Measurements from ENCODE around the gene VAMP4. TPM values are rescaled to one million over a fixed set of nuclear protein-coding genes. Genes with fewer than 3 reads are reported as not detected.

The VAMP4 gene
- polyA plus RNA-seq, 1 of the 3 experiments (the other 2 are of a cell fraction) = 2.5 TPM

DNA sequence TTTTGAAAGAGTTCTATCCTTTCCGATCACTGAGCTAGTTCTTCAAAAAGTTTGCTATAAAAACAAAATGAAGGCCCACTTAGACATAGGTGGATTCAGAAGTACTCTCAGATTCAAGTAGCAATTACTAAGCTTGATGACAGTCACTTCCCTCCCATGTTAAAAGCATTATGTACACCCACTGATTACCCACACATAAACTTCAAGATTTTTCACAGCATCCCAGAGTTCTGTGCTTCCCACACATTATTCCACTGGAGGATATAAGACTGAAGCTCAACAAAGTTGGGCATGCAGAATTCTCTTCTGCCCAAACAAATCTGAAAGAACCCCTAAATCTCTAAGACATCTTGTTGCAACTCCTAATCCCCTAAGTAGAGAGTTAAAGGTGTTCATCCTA lies 29.5 kb downstream of the VAMP4 start:
- H2AFZ ChIP-seq (ENCODE audit: low read depth) = no peak overlapping the region
- no peaks in the 10 kb centered on the region for H3K27me3 ChIP-seq (ENCODE audit: insufficient read depth)
- WGBS (ENCODE audit: low lambda C conversion rate) = 92% methylated on average over 1 of the region's 1 CpG
- no peak overlapping the region for H3K9ac ChIP-seq
- H3K4me1 ChIP-seq (ENCODE audit: control insufficient read depth in 1 of 2, insufficient read depth in 2 of 2, low read depth in 1 of 2, low read length in 1 of 2) = no peaks in the 10 kb centered on the region
- no peaks in the 10 kb centered on the region for H3K9me2 ChIP-seq
- H3K9me3 ChIP-seq = no peaks in the 10 kb centered on the region
- DNase-seq = no peak
- TF ChIP-seq FOXM1 (IDR thresholded peaks at IDR 0.05; ENCODE audit: low read depth) (no peak), TEAD4 (IDR thresholded peaks at IDR 0.05; ENCODE audit: borderline replicate concordance, insufficient read depth) (no peak), RXRA (IDR thresholded peaks at IDR 0.05; ENCODE audit: borderline replicate concordance, low read depth) (no peak), MEF2A (IDR thresholded peaks at IDR 0.05; ENCODE audit: borderline replicate concordance, low read depth) (no peak), SIN3A (IDR thresholded peaks at IDR 0.05; ENCODE audit: borderline replicate concordance, low read depth, low read length) (no peak), ELF1 (IDR thresholded peaks at IDR 0.05) (no peak), RCOR1 (IDR thresholded peaks at IDR 0.05; ENCODE audit: low read length) (no peak)
- TF ChIP-seq, protein P1, sequence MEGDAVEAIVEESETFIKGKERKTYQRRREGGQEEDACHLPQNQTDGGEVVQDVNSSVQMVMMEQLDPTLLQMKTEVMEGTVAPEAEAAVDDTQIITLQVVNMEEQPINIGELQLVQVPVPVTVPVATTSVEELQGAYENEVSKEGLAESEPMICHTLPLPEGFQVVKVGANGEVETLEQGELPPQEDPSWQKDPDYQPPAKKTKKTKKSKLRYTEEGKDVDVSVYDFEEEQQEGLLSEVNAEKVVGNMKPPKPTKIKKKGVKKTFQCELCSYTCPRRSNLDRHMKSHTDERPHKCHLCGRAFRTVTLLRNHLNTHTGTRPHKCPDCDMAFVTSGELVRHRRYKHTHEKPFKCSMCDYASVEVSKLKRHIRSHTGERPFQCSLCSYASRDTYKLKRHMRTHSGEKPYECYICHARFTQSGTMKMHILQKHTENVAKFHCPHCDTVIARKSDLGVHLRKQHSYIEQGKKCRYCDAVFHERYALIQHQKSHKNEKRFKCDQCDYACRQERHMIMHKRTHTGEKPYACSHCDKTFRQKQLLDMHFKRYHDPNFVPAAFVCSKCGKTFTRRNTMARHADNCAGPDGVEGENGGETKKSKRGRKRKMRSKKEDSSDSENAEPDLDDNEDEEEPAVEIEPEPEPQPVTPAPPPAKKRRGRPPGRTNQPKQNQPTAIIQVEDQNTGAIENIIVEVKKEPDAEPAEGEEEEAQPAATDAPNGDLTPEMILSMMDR (IDR thresholded peaks at IDR 0.05) = no peak
- TF ChIP-seq, protein P2, sequence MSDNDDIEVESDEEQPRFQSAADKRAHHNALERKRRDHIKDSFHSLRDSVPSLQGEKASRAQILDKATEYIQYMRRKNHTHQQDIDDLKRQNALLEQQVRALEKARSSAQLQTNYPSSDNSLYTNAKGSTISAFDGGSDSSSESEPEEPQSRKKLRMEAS (IDR thresholded peaks at IDR 0.05; ENCODE audit: low read depth) = no peak
- TF ChIP-seq, protein P3, sequence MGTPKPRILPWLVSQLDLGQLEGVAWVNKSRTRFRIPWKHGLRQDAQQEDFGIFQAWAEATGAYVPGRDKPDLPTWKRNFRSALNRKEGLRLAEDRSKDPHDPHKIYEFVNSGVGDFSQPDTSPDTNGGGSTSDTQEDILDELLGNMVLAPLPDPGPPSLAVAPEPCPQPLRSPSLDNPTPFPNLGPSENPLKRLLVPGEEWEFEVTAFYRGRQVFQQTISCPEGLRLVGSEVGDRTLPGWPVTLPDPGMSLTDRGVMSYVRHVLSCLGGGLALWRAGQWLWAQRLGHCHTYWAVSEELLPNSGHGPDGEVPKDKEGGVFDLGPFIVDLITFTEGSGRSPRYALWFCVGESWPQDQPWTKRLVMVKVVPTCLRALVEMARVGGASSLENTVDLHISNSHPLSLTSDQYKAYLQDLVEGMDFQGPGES (IDR thresholded peaks at IDR 0.05; ENCODE audit: low read depth, low read length) = no peak
- peaks cover 13 to 14% of the 10 kb centered on the region in 2 experiments for H3K36me3 ChIP-seq (replicated peaks in 1 of 2; ENCODE audit: control insufficient read depth in 1 of 2, insufficient read depth in 2 of 2, low read length in 1 of 2)
- H3K27ac ChIP-seq (ENCODE audit: low read depth in 2 of 2, low read length in 1 of 2) = no peak overlapping the region
- no peaks in the 10 kb centered on the region for H4K20me1 ChIP-seq (ENCODE audit: insufficient read depth)
- H3K79me2 ChIP-seq (ENCODE audit: insufficient read depth) = no peaks in the 10 kb centered on the region
- ChIA-PET POLR2A (no interaction called here), CTCF (interaction anchor here (1.0 to 2.2 kb wide), 2 partner anchors 67 to 273 kb away, joined by 3 to 14 read pairs; no protein-coding TSS in a partner anchor)
- no peaks in the 10 kb centered on the region for H3F3A ChIP-seq (replicated peaks; ENCODE audit: insufficient read depth)
- no peak overlapping the region for H3K4me3 ChIP-seq (ENCODE audit: low read depth in 2 of 2, low read length in 1 of 2)
- no peak overlapping the region for H3K4me2 ChIP-seq

DNA sequence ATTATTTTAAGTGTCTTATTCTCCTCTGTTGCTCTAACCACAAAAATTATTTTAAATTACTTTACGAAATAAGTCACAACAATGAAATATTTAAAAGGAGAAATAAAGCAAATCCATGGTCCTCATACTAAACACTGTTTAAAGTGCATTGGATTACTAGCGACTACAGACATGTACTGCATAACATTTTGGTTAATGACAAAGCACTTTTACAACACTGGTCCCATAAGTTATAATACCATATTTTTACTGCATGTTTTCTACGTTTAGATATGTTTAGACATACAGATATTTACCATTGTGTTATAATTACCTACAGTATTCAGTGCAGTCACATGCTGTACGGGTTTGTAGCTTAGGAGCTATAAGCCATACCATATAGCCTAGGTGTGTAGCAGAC lies 30.2 kb downstream of the VAMP4 start:
- 93% methylated on average over 4 of the region's 4 CpGs for WGBS (ENCODE audit: low lambda C conversion rate)
- Histone ChIP-seq H3K27me3 (ENCODE audit: insufficient read depth) (no peaks in the 10 kb centered on the region), H3F3A (replicated peaks; ENCODE audit: insufficient read depth) (no peaks in the 10 kb centered on the region), H2AFZ (ENCODE audit: low read depth) (no peak overlapping the region), H4K20me1 (ENCODE audit: insufficient read depth) (no peaks in the 10 kb centered on the region), H3K36me3 (replicated peaks in 1 of 2; ENCODE audit: control insufficient read depth in 1 of 2, insufficient read depth in 2 of 2, low read length in 1 of 2) (peaks cover 14 to 20% of the 10 kb centered on the region in 2 experiments), H3K9me3 (no peaks in the 10 kb centered on the region), H3K9me2 (no peaks in the 10 kb centered on the region), H3K4me1 (ENCODE audit: control insufficient read depth in 1 of 2, insufficient read depth in 2 of 2, low read depth in 1 of 2, low read length in 1 of 2) (no peaks in the 10 kb centered on the region), H3K4me3 (ENCODE audit: low read depth in 2 of 2, low read length in 1 of 2) (no peak overlapping the region), H3K79me2 (ENCODE audit: insufficient read depth) (no peaks in the 10 kb centered on the region), H3K9ac (no peak overlapping the region), H3K27ac (ENCODE audit: low read depth in 2 of 2, low read length in 1 of 2) (no peak overlapping the region), H3K4me2 (no peak overlapping the region)
- DNase-seq = no peak
- ChIA-PET POLR2A (no interaction called here), CTCF (interaction anchor here (2.2 kb wide), 1 partner anchor 67 kb away, joined by 14 read pairs; no protein-coding TSS in a partner anchor)
- no peak for TF ChIP-seq YY1 (IDR thresholded peaks at IDR 0.05; ENCODE audit: low read depth)
- TF ChIP-seq MXI1 (IDR thresholded peaks at IDR 0.05; ENCODE audit: low read depth, low read length) = no peak
- no peak for TF ChIP-seq JUND (IDR thresholded peaks at IDR 0.05)
- TF ChIP-seq, protein P4, sequence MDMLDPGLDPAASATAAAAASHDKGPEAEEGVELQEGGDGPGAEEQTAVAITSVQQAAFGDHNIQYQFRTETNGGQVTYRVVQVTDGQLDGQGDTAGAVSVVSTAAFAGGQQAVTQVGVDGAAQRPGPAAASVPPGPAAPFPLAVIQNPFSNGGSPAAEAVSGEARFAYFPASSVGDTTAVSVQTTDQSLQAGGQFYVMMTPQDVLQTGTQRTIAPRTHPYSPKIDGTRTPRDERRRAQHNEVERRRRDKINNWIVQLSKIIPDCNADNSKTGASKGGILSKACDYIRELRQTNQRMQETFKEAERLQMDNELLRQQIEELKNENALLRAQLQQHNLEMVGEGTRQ (IDR thresholded peaks at IDR 0.05; ENCODE audit: borderline replicate concordance, low read depth, low read length) = no peak
- TF ChIP-seq NFIC (IDR thresholded peaks at IDR 0.05; ENCODE audit: borderline replicate concordance) = no peak
- TF ChIP-seq NRF1 (IDR thresholded peaks at IDR 0.05; ENCODE audit: low read depth, low read length) = no peak
- TF ChIP-seq FOXJ3 (CRISPR knock-in tag; IDR thresholded peaks at IDR 0.05) = no peak
- no peak for TF ChIP-seq FOSL2 (IDR thresholded peaks at IDR 0.05; ENCODE audit: borderline replicate concordance, low read depth)
- TF ChIP-seq, protein P1 (IDR thresholded peaks at IDR 0.05) = no peak
- TF ChIP-seq, protein P5, sequence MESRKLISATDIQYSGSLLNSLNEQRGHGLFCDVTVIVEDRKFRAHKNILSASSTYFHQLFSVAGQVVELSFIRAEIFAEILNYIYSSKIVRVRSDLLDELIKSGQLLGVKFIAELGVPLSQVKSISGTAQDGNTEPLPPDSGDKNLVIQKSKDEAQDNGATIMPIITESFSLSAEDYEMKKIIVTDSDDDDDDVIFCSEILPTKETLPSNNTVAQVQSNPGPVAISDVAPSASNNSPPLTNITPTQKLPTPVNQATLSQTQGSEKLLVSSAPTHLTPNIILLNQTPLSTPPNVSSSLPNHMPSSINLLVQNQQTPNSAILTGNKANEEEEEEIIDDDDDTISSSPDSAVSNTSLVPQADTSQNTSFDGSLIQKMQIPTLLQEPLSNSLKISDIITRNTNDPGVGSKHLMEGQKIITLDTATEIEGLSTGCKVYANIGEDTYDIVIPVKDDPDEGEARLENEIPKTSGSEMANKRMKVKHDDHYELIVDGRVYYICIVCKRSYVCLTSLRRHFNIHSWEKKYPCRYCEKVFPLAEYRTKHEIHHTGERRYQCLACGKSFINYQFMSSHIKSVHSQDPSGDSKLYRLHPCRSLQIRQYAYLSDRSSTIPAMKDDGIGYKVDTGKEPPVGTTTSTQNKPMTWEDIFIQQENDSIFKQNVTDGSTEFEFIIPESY (IDR thresholded peaks at IDR 0.05; ENCODE audit: borderline replicate concordance, low read depth) = no peak
- no peak for TF ChIP-seq GABPA (IDR thresholded peaks at IDR 0.05; ENCODE audit: low read depth)
- TF ChIP-seq EP300 (IDR thresholded peaks at IDR 0.05; ENCODE audit: borderline replicate concordance in 1 of 2, low read depth in 1 of 2, low read length in 1 of 2) = no peak
